Measurements from ENCODE around the gene WRAP73. TPM values are rescaled to one million over a fixed set of nuclear protein-coding genes. Genes with fewer than 3 reads are reported as not detected.

WRAP73 gene
- total RNA-seq, 2 donors from 2014 or later, result 22.3 to 39.5 TPM

DNA sequence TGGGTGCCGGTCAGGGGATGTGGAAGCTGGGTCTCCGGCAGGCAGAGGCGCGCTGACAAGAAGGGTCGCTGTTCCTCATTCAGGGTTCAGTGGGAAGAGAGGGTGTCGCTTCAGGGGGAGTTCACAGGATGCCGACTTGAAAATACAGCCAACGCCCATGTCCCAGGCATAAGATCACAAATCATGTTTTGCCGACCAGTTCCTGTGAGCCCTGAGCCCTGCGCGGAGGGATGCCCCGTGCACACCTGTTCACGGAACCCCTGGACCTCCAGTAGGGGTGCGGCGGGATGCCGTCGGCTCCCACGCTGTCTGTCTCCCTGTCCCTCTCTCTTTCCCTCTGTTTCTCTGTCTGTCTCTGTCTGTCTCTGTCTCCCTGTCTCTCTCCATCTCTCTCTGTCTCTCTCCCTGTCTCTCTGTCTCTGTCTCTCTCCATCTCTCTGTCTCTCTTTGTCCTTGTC is 29.2 kb upstream of the WRAP73 start:
- no peaks in the 10 kb centered on the region for H3K9me3 ChIP-seq
- intact Hi-C loops (cut with DNase I), result no loop called here

DNA sequence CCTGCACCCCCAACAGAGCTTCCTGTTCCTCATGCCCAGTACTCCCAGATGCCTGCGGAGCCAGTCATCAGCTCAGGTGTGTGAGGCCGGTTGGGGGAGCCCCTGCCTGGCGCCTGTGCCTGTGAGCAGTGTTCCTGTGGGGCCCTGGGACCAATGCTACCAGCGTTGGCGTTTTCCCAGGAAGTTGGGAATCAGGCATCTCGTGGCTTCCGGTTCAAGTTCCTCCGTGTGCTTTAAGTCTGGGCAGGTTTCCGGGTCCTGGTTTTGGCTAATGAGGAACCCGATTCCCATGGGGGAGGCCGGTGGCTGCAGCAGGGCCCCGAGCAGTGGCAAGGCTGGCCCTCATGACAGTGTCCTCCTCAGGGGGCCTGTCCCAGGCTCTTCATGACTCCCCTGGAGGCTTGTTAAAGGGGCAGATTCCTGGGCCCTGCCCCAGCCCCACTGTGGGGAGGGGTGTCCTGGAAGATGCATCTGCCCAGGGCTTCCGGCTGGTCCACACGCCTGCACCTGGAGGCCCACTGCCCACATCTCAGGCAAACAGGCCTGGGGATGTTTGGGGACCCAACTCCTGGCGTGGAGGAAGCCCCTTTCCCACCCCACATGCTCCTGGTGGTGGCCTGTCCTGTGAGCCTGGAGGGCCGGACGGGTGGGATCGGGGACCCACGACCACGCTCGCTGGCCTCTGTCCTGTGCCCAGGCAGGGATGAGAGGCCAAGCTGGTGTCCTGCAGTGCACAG is 28.6 kb upstream of the WRAP73 start:
- no peak overlapping the region for H3K4me3 ChIP-seq
- intact Hi-C loops (cut with DNase I), result no loop called here
- no peak overlapping the region for H3K27ac ChIP-seq
- 78% methylated on average over 21 of the region's 21 CpGs for WGBS
- no peaks in the 10 kb centered on the region for H3K36me3 ChIP-seq
- H3K9me3 ChIP-seq, result no peaks in the 10 kb centered on the region
- H3K4me1 ChIP-seq (replicated peaks), result no peaks in the 10 kb centered on the region
- TF ChIP-seq, protein P1, sequence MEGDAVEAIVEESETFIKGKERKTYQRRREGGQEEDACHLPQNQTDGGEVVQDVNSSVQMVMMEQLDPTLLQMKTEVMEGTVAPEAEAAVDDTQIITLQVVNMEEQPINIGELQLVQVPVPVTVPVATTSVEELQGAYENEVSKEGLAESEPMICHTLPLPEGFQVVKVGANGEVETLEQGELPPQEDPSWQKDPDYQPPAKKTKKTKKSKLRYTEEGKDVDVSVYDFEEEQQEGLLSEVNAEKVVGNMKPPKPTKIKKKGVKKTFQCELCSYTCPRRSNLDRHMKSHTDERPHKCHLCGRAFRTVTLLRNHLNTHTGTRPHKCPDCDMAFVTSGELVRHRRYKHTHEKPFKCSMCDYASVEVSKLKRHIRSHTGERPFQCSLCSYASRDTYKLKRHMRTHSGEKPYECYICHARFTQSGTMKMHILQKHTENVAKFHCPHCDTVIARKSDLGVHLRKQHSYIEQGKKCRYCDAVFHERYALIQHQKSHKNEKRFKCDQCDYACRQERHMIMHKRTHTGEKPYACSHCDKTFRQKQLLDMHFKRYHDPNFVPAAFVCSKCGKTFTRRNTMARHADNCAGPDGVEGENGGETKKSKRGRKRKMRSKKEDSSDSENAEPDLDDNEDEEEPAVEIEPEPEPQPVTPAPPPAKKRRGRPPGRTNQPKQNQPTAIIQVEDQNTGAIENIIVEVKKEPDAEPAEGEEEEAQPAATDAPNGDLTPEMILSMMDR (IDR thresholded peaks at IDR 0.05), result no peak
- TF ChIP-seq POLR2A (IDR thresholded peaks at IDR 0.05), result no peak
- no peak for TF ChIP-seq POLR2AphosphoS5 (IDR thresholded peaks at IDR 0.05)
- no peaks in the 10 kb centered on the region for H3K27me3 ChIP-seq (replicated peaks; ENCODE audit: insufficient read depth)
- no peak for DNase-seq (ENCODE audit: low spot score)

More for the DNA sequence above, 29.2 kb upstream of the WRAP73 start:
- TF ChIP-seq POLR2AphosphoS5 (IDR thresholded peaks at IDR 0.05) (no peak), POLR2A (IDR thresholded peaks at IDR 0.05) (no peak)
- TF ChIP-seq, protein P1 (IDR thresholded peaks at IDR 0.05), result no peak
- no peak for DNase-seq (ENCODE audit: low spot score)
- Histone ChIP-seq H3K27ac (no peak overlapping the region), H3K27me3 (replicated peaks; ENCODE audit: insufficient read depth) (no peaks in the 10 kb centered on the region), H3K36me3 (no peaks in the 10 kb centered on the region), H3K4me1 (replicated peaks) (no peaks in the 10 kb centered on the region), H3K4me3 (no peak overlapping the region)
- 83% methylated on average over 17 of the region's 18 CpGs for WGBS

DNA sequence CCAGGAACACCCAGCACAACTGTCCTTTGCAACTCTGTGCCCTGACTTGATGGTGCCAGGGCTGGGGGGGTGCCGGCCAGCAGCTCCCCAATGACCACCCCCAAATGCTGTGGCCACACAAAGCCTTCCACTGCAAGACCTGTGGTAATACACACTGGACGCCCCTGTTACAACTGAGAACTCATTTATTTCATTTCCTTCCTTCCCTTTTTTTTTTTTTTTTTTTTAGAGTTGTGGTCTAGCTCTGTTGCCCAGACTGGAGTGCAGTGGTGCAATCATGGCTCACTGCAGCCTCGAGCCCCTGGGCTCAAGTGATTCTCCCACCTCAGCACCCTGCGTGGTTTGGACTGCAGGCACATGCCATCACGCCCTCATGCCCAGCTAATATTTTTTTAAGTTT is 27.6 kb upstream of the WRAP73 start:
- no peak for DNase-seq (ENCODE audit: low spot score)

DNA sequence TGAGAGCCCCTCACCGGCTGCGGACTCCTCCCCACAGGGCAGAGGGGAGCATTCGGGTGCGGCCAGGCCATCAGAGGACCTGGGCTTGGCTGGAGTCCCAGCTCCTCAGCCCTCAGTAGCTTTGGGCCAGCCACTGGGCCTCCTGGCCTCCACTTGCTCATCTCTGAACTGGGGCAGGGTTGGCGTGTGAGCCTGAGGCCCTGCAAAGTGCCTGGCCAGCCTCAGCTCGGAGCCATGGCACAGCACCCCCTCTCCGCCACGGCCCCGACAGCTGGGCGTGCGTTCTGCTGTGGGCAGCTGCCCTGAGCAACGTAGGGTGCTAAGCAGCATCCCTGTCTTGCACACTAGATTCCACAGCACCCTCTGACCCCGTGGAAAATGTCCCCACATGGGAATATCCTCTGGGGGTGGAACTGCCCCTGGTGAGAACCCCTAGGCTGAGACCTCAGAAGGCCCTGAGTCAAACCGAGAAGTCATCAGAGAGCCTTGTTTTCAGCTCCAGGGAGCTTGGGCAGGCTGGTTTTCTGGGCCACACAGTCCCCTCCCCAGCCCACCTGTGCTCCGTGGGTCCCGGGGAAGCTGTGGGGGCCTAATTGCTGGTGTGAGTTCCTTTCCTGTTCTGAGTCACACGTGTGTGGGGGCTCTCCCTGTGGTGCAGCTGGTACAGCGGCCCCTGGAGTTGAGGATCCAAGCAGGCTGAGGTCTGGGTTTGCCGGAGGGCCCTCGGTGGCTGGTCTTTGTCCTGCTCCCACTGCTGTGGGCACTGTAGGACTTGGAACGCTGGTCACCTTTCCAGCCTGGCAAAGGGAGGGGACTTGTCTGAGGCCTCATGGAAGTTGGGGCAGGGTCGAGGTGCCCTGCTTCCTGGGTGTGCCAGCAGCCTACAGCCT is 26.9 kb upstream of the WRAP73 start:
- Histone ChIP-seq H3K27me3 (replicated peaks; ENCODE audit: insufficient read depth) (no peaks in the 10 kb centered on the region), H3K27ac (no peak overlapping the region), H3K4me1 (replicated peaks) (no peaks in the 10 kb centered on the region), H3K36me3 (no peaks in the 10 kb centered on the region), H3K9me3 (no peaks in the 10 kb centered on the region), H3K4me3 (no peak overlapping the region)
- TF ChIP-seq, protein P1 (IDR thresholded peaks at IDR 0.05), result no peak
- TF ChIP-seq POLR2AphosphoS5 (IDR thresholded peaks at IDR 0.05) (no peak), POLR2A (IDR thresholded peaks at IDR 0.05) (no peak)
- DNase-seq (ENCODE audit: low spot score), result no peak
- intact Hi-C loops (cut with DNase I), result no loop called here
- 74% methylated on average over 22 of the region's 22 CpGs for WGBS

More for the DNA sequence above, 27.6 kb upstream of the WRAP73 start:
- H3K4me1 ChIP-seq (replicated peaks), result no peaks in the 10 kb centered on the region
- no peaks in the 10 kb centered on the region for H3K36me3 ChIP-seq
- no peak overlapping the region for H3K27ac ChIP-seq
- intact Hi-C loops (cut with DNase I), result no loop called here
- no peak for TF ChIP-seq POLR2A (IDR thresholded peaks at IDR 0.05)
- no peak for TF ChIP-seq POLR2AphosphoS5 (IDR thresholded peaks at IDR 0.05)
- TF ChIP-seq, protein P1 (IDR thresholded peaks at IDR 0.05), result no peak
- H3K9me3 ChIP-seq, result no peaks in the 10 kb centered on the region
- no peaks in the 10 kb centered on the region for H3K27me3 ChIP-seq (replicated peaks; ENCODE audit: insufficient read depth)
- WGBS, result 69% methylated on average over 5 of the region's 5 CpGs
- H3K4me3 ChIP-seq, result no peak overlapping the region
